Naive thymus-derived CD4-positive, alpha-beta T cell (primary cell): ENCODE results near the gene KLHDC7B. TPM values are rescaled to one million over a fixed set of nuclear protein-coding genes. Genes with fewer than 3 reads are reported as not detected.

Source experiments
- ATAC-seq: fragments of 150-1000 bp; cut with Tn5 transposase; 2 replicates; pipeline ENCODE4 v1.10.0; 2021; ENCODE audit warnings: mild to moderate bottlenecking, moderate library complexity
- CTCF ChIA-PET: fragments of 350-600 bp; sonication (Branson Sonifier 250); formaldehyde crosslinking; loops from one replicate; lab custom pipeline; 2021; ENCODE audit warnings: antibody characterized with exemption; lab: Charles Lee
- POLR2A ChIA-PET: fragments of 350-600 bp; sonication (Branson Sonifier 250); formaldehyde crosslinking; loops from one replicate; lab custom pipeline; 2021; ENCODE audit warnings: antibody characterized with exemption, inconsistent platforms; lab: Charles Lee
- DNase-seq, 9 donors: peaks; one replicate each; pipeline versions ENCODE4 v3.0.0 to v3.0.0-alpha.2; 2020 to 2022; ENCODE audit warnings: mixed read lengths in 1 of 9
- H3K27ac ChIP-seq: one replicate; pipeline ENCODE4 v1.7.0; 2013; ENCODE audit warnings: mild to moderate bottlenecking, low read depth, low read length, moderate library complexity
- H3K27me3 ChIP-seq, 2 donors: one replicate each; pipeline ENCODE4 v1.7.0; 2013; ENCODE audit warnings: low read length in 2 of 2, mild to moderate bottlenecking in 2 of 2, moderate library complexity in 2 of 2; ENCODE audit not compliant: control insufficient read depth in 2 of 2, insufficient read depth in 2 of 2
- H3K36me3 ChIP-seq, 3 experiments: 1 replicate in 2 of 3; 2 replicates in 1 of 3; pipeline ENCODE4 v1.7.0; 2013; ENCODE audit warnings: low read length in 3 of 3, mild to moderate bottlenecking in 3 of 3, moderate library complexity in 1 of 3; ENCODE audit not compliant: insufficient read depth in 3 of 3, control insufficient read depth in 2 of 3
- H3K4me1 ChIP-seq, 2 donors: one replicate each; pipeline ENCODE4 v1.7.0; 2013; ENCODE audit warnings: low read length in 2 of 2, mild to moderate bottlenecking in 2 of 2, moderate library complexity in 1 of 2; ENCODE audit not compliant: control insufficient read depth in 2 of 2, insufficient read depth in 2 of 2
- H3K4me3 ChIP-seq: 2 replicates; pipeline ENCODE4 v1.7.0; 2013; ENCODE audit warnings: mild to moderate bottlenecking, low read length
- H3K9me3 ChIP-seq, 3 experiments: 1 replicate in 2 of 3; 2 replicates in 1 of 3; pipeline ENCODE4 v1.7.0; 2013; ENCODE audit warnings: low read length in 3 of 3; ENCODE audit not compliant: control insufficient read depth in 2 of 3
- H3K27ac Mint-ChIP-seq, 9 donors: one replicate each; pipeline ENCODE4 v1.8.0; 2020 to 2022; ENCODE audit warnings: mixed read lengths in 9 of 9, mild to moderate bottlenecking in 8 of 9, moderate library complexity in 5 of 9, inconsistent platforms in 2 of 9
- H3K27me3 Mint-ChIP-seq, 5 donors: one replicate each; pipeline ENCODE4 v1.8.0; 2021 to 2022; ENCODE audit warnings: mixed read lengths in 5 of 5, mild to moderate bottlenecking in 1 of 5
- H3K36me3 Mint-ChIP-seq, 5 donors: one replicate each; pipeline ENCODE4 v1.8.0; 2020 to 2022; ENCODE audit warnings: mixed read lengths in 5 of 5, mild to moderate bottlenecking in 3 of 5, inconsistent platforms in 1 of 5
- H3K4me1 Mint-ChIP-seq, 7 donors: one replicate each; pipeline ENCODE4 v1.8.0; 2020 to 2022; ENCODE audit warnings: mixed read lengths in 7 of 7, mild to moderate bottlenecking in 3 of 7, inconsistent platforms in 1 of 7
- H3K4me3 Mint-ChIP-seq, 10 donors: one replicate each; pipeline ENCODE4 v1.8.0; 2020 to 2022; ENCODE audit warnings: mild to moderate bottlenecking in 10 of 10, mixed read lengths in 10 of 10, moderate library complexity in 6 of 10, inconsistent platforms in 2 of 10
- H3K9me3 Mint-ChIP-seq, 11 donors: one replicate each; pipeline ENCODE4 v1.8.0; 2020 to 2022; ENCODE audit warnings: mixed read lengths in 11 of 11, mild to moderate bottlenecking in 4 of 11, inconsistent platforms in 1 of 11, moderate library complexity in 1 of 11
- intact Hi-C, 2 donors: fragments of 100-400 bp; cut with micrococcal nuclease; formaldehyde crosslinking; loops; one replicate each; pipeline ENCODE4 v1.15.1; 2023
- polyA plus RNA-seq, 2 donors: library from polyadenylated mRNA; unstranded; fragments of 300-500 nt; fragmentation: Illumina TruSeq; gene quantifications; one replicate each; pipeline ENCODE4 v1.2.3, GENCODE V29; 2021
- total RNA-seq, 6 experiments: library from RNA in 5 of 6; stranded (reverse) in 5 of 6; gene quantifications; 1 replicate in 5 of 6; 2 replicates in 1 of 6; pipeline ENCODE4 v1.2.3 and lab custom pipeline; 2021 to 2026

Gene KLHDC7B
- total and polyA plus RNA-seq, 7 experiments from 2014 or later = 4.4 to 17.2 (median 7.8) TPM

GRCh38 chr22:50546326-50547262 is 895 bp downstream of the KLHDC7B start:
- no peak overlapping the region for H3K4me3 ChIP-seq
- H3K27ac ChIP-seq = no peak overlapping the region
- H3K36me3 ChIP-seq = no peaks in the 10 kb centered on the region
- Mint-ChIP-seq H3K4me1 (peaks cover 32 to 52% (median 36%) of the 10 kb centered on the region in 7 donors), H3K9me3 (peaks cover 0 to 5% (median 0%) of the 10 kb centered on the region in 11 donors), H3K36me3 (peaks cover 0 to 16% (median 0%) of the 10 kb centered on the region in 5 donors), H3K27ac (peak overlapping the region in 4 of 9 donors; percentile 14 to 93 (median 84)), H3K27me3 (no peaks in the 10 kb centered on the region), H3K4me3 (peak overlapping the region in 4 of 10 donors; percentile 11 to 69 (median 47))
- no peaks in the 10 kb centered on the region for H3K27me3 ChIP-seq
- H3K4me1 ChIP-seq = peaks cover 35 to 46% of the 10 kb centered on the region in 2 donors
- POLR2A ChIA-PET = interaction anchor here (1.1 to 6.3 kb wide), 7 partner anchors 8 to 74 kb away, joined by 4 to 77 read pairs (median 19); partner anchors contain the start of genes SCO2 and TYMP
- H3K9me3 ChIP-seq = no peaks in the 10 kb centered on the region
- CTCF ChIA-PET = interaction anchor here (2.0 to 4.3 kb wide), 3 partner anchors 7 to 21 kb away, joined by 6 to 31 read pairs (median 7); partner anchors contain the start of genes SCO2 and SYCE3
- ATAC-seq = no peak
- intact Hi-C loops = no loop called here
- no peak for DNase-seq

GRCh38 chr22:50547263-50547985 is 1.7 kb downstream of the KLHDC7B start:
- peaks cover 32 to 46% (median 34%) of the 10 kb centered on the region in 7 donors for H3K4me1 Mint-ChIP-seq
- Histone ChIP-seq H3K4me1 (peaks cover 35 to 46% of the 10 kb centered on the region in 2 donors), H3K27me3 (no peaks in the 10 kb centered on the region), H3K4me3 (no peak overlapping the region), H3K9me3 (no peaks in the 10 kb centered on the region), H3K27ac (no peak overlapping the region), H3K36me3 (no peaks in the 10 kb centered on the region)
- H3K36me3 Mint-ChIP-seq = peaks cover 0 to 13% (median 0%) of the 10 kb centered on the region in 5 donors
- DNase-seq (no peak), ATAC-seq (no peak)
- H3K27me3 Mint-ChIP-seq = no peaks in the 10 kb centered on the region
- intact Hi-C loops = no loop called here
- peak overlapping the region in 6 of 10 donors; percentile 25 to 88 (median 58) for H3K4me3 Mint-ChIP-seq
- ChIA-PET CTCF (interaction anchor here (1.6 to 4.3 kb wide), 5 partner anchors 8 to 73 kb away, joined by 6 to 31 read pairs (median 7); partner anchors contain the start of genes SCO2 and SYCE3), POLR2A (interaction anchor here (0.6 to 6.3 kb wide), 14 partner anchors 9 to 76 kb away, joined by 3 to 77 read pairs (median 6); partner anchors contain the start of genes SCO2, SYCE3 and TYMP)
- H3K9me3 Mint-ChIP-seq = peaks cover 0 to 3% (median 0%) of the 10 kb centered on the region in 11 donors
- H3K27ac Mint-ChIP-seq = peak overlapping the region in 5 of 9 donors; percentile 48 to 87 (median 77)

- Histone ChIP-seq H3K27me3 (no peaks in the 10 kb centered on the region), H3K9me3 (no peaks in the 10 kb centered on the region), H3K4me1 (peaks cover 35 to 46% of the 10 kb centered on the region in 2 donors), H3K36me3 (no peaks in the 10 kb centered on the region), H3K27ac (peak overlapping the region; percentile 90), H3K4me3 (peak overlapping the region; percentile 69)
- Mint-ChIP-seq H3K4me1 (peaks cover 31 to 43% (median 33%) of the 10 kb centered on the region in 7 donors), H3K27ac (peak overlapping the region; percentile 62 to 92 (median 79)), H3K36me3 (peaks cover 0 to 10% (median 0%) of the 10 kb centered on the region in 5 donors), H3K9me3 (peaks cover 0 to 2% (median 0%) of the 10 kb centered on the region in 11 donors), H3K4me3 (peak overlapping the region; percentile 55 to 88 (median 68)), H3K27me3 (no peaks in the 10 kb centered on the region)
- peak in 8 of 9 donors; percentile 55 to 76 (median 68) for DNase-seq
- intact Hi-C loops = loop anchor here (1.0 kb wide), 4 partner anchors 9 to 72 kb away; partner anchors contain the start of genes CHKB (in 2 of the 2) and SYCE3 (in 1 of the 2)
- ChIA-PET POLR2A (interaction anchor here (0.6 to 6.3 kb wide), 21 partner anchors 10 to 91 kb away, joined by 3 to 77 read pairs (median 5); partner anchors contain the start of genes ARSA, LMF2, NCAPH2 and SCO2), CTCF (interaction anchor here (0.7 to 4.3 kb wide), 10 partner anchors 9 to 304 kb away, joined by 3 to 31 read pairs (median 4); partner anchors contain the start of genes SCO2 and TUBGCP6)
- peak; percentile 65 for ATAC-seq
Measured at GRCh38 chr22:50548040-50548920, 2.6 kb downstream of the KLHDC7B start.

GRCh38 chr22:50548921-50549790 is 3.5 kb downstream of the KLHDC7B start:
- ATAC-seq = peak; percentile 8
- peak overlapping the region; percentile 69 for H3K4me3 ChIP-seq
- Mint-ChIP-seq H3K36me3 (peaks cover 0 to 10% (median 0%) of the 10 kb centered on the region in 5 donors), H3K27me3 (no peaks in the 10 kb centered on the region), H3K27ac (peak overlapping the region; percentile 40 to 87 (median 84)), H3K9me3 (peaks cover 0 to 2% (median 0%) of the 10 kb centered on the region in 11 donors), H3K4me1 (peaks cover 31 to 43% (median 33%) of the 10 kb centered on the region in 7 donors), H3K4me3 (peak overlapping the region; percentile 64 to 88 (median 82))
- ChIA-PET CTCF (interaction anchor here (1.0 to 4.3 kb wide), 7 partner anchors 10 to 305 kb away, joined by 3 to 31 read pairs (median 7); partner anchors contain the start of genes SCO2 and TUBGCP6), POLR2A (interaction anchor here (0.7 to 6.3 kb wide), 16 partner anchors 9 to 90 kb away, joined by 3 to 77 read pairs (median 5); partner anchors contain the start of genes ARSA, SCO2, SYCE3 and TYMP)
- peaks cover 30 to 42% of the 10 kb centered on the region in 2 donors for H3K4me1 ChIP-seq
- intact Hi-C loops = loop anchor here (1.0 kb wide), 4 partner anchors 10 to 71 kb away; partner anchors contain the start of genes CHKB (in 2 of the 2) and SYCE3 (in 1 of the 2)
- no peaks in the 10 kb centered on the region for H3K36me3 ChIP-seq
- DNase-seq = no peak
- H3K27ac ChIP-seq = peak overlapping the region; percentile 90
- H3K27me3 ChIP-seq = no peaks in the 10 kb centered on the region
- H3K9me3 ChIP-seq = no peaks in the 10 kb centered on the region
